ENCODE results near the gene CFAP61.

GRCh38 chr20:20295621-20296498, 243.5 kb downstream of the CFAP61 start:
- no peak for TF ChIP-seq CTCF (IDR thresholded peaks at IDR 0.05)
- TF ChIP-seq EP300 (IDR thresholded peaks at IDR 0.05) = no peak
- TF ChIP-seq POLR2A (IDR thresholded peaks at IDR 0.05; ENCODE audit: low read depth) = no peak
- TF ChIP-seq POLR2AphosphoS5 (IDR thresholded peaks at IDR 0.05) = no peak
